ENCODE results near the gene ZNF573.
A peak's percentile ranks its signal among the peaks of the same experiment; 100 is the strongest.
"Not testable (repeated sequence)": the region's sequence is repeated elsewhere in the genome, so short reads cannot be mapped to it uniquely, and the experiment has no call there.

Gene ZNF573

GRCh38 chr19:37779127-37780005 is at the start of gene ZNF573:
TSS of gene ZNF573 (minus strand) at chr19:37779586. CDS start at chr19:37773729, 5,857 bp downstream.
- DNase-seq = peak; percentile 15

- no peak for DNase-seq
Measured at GRCh38 chr19:37817180-37817981, 38.0 kb upstream of the ZNF573 start.

- DNase-seq = not testable (repeated sequence)
Measured at GRCh38 chr19:37815611-37816010, 36.2 kb upstream of the ZNF573 start.

- no peak for DNase-seq
Measured at GRCh38 chr19:37813340-37813739, 34.0 kb upstream of the ZNF573 start.

- DNase-seq = no peak
Measured at GRCh38 chr19:37809366-37809765, 30.0 kb upstream of the ZNF573 start.

GRCh38 chr19:37803249-37803840 is 24.0 kb upstream of the ZNF573 start:
- DNase-seq = no peak

GRCh38 chr19:37790244-37790925 is 11.0 kb upstream of the ZNF573 start:
- DNase-seq = no peak

- no peak for DNase-seq
Measured at GRCh38 chr19:37778613-37779126, 716 bp downstream of the ZNF573 start.

GRCh38 chr19:37770985-37771384 is 8.4 kb downstream of the ZNF573 start:
- DNase-seq = no peak

GRCh38 chr19:37763488-37763887 is 15.9 kb downstream of the ZNF573 start:
- DNase-seq = no peak

- DNase-seq = not testable (repeated sequence)
Measured at GRCh38 chr19:37757683-37758082, 21.7 kb downstream of the ZNF573 start.

GRCh38 chr19:37738371-37738770 is 41.0 kb downstream of the ZNF573 start:
- no peak for DNase-seq

- no peak for DNase-seq
Measured at GRCh38 chr19:37725181-37725580, 54.2 kb downstream of the ZNF573 start.

- DNase-seq = no peak
Measured at GRCh38 chr19:37719927-37720265, 59.5 kb downstream of the ZNF573 start.

GRCh38 chr19:37719111-37719926 is 60.1 kb downstream of the ZNF573 start, which contains the start of gene ZNF607:
TSS of gene ZNF607 (minus strand) at chr19:37719761. CDS start at chr19:37711618, 8,143 bp downstream.
- DNase-seq = no peak

GRCh38 chr19:37718304-37718703 is 61.1 kb downstream of the ZNF573 start:
- no peak for DNase-seq

- DNase-seq = no peak
Measured at GRCh38 chr19:37716140-37716539, 63.2 kb downstream of the ZNF573 start.

GRCh38 chr19:37706052-37706605 is 73.3 kb downstream of the ZNF573 start:
- no peak for DNase-seq

- DNase-seq = no peak
Measured at GRCh38 chr19:37699057-37699456, 80.3 kb downstream of the ZNF573 start.

- DNase-seq = no peak
Measured at GRCh38 chr19:37698216-37698615, 81.2 kb downstream of the ZNF573 start.

- no peak for DNase-seq
Measured at GRCh38 chr19:37695144-37695899, 84.1 kb downstream of the ZNF573 start.

All from NK-92 treated with Interleukin-12 subunit alpha and Interleukin-12 subunit beta, amount 100 ng/mL, for 24 hours (cell line).